Sigmoid colon (tissue), 7 donors: Measurements from ENCODE around the gene ZNF692. TPM values are rescaled to one million over a fixed set of nuclear protein-coding genes. Genes with fewer than 3 reads are reported as not detected.

Source experiments
- DNase-seq: peaks from one replicate; pipeline ENCODE4 v3.0.0-alpha.2; 2019
- H3K27ac ChIP-seq, 4 donors: fragments of 200-600 bp; sonication (generic); one replicate each; pipeline ENCODE4 v1.5.1; 2016 to 2019; ENCODE audit warnings: mild to moderate bottlenecking in 1 of 4
- H3K27me3 ChIP-seq, 3 donors: fragments of 200-600 bp; sonication (generic); one replicate each; pipeline ENCODE4 v1.5.1; 2019; ENCODE audit warnings: mild to moderate bottlenecking in 1 of 3
- H3K36me3 ChIP-seq, 4 donors: fragments of 200-600 bp; sonication (generic); one replicate each; pipeline ENCODE4 v1.5.1; 2016 to 2019
- H3K4me1 ChIP-seq, 4 donors: fragments of 200-600 bp; sonication (generic); one replicate each; pipeline ENCODE4 v1.5.1; 2017 to 2019
- H3K4me3 ChIP-seq, 4 donors: fragments of 200-600 bp; sonication (generic); one replicate each; pipeline ENCODE4 v1.5.1; 2017 to 2019; ENCODE audit warnings: mild to moderate bottlenecking in 2 of 4, moderate library complexity in 1 of 4
- H3K9me3 ChIP-seq, 4 donors: fragments of 200-600 bp in 3 of 4; sonication (generic) in 3 of 4; one replicate each; pipeline versions ENCODE4 v1.5.1 to v1.6.1; 2013 to 2019
- CTCF ChIP-seq, 4 experiments: fragments of 450-650 bp in 3 of 4; fragments of 200-600 bp in 1 of 4; IDR thresholded peaks; one replicate each; pipeline ENCODE4 v1.5.1; 2016 to 2019; ENCODE audit warnings: antibody characterized with exemption in 4 of 4, mild to moderate bottlenecking in 3 of 4, moderate library complexity in 2 of 4
- EP300 ChIP-seq, 4 donors: sonication (generic); formaldehyde crosslinking; IDR thresholded peaks; one replicate each; pipeline ENCODE4 v1.6.1; 2017; ENCODE audit warnings: antibody characterized with exemption in 4 of 4
- POLR2A ChIP-seq, 2 donors: fragments of 450-650 bp; IDR thresholded peaks; one replicate each; pipeline ENCODE4 v1.6.1; 2016; ENCODE audit warnings: antibody characterized with exemption in 2 of 2, mild to moderate bottlenecking in 2 of 2, moderate library complexity in 2 of 2
- POLR2AphosphoS5 ChIP-seq, 4 donors: sonication (generic); formaldehyde crosslinking; IDR thresholded peaks; one replicate each; pipeline ENCODE4 v1.6.1; 2017; ENCODE audit warnings: antibody characterized with exemption in 4 of 4
- WGBS, 2 donors: extraction: QIAGEN DNeasy Blood & Tissue Kit; methylation state at CpG; one replicate each; pipeline ENCODE4 v1.1.7; 2013; 5-methylcytosine and 5-hydroxymethylcytosine counted together
- intact Hi-C: fragments of 100-400 bp; cut with DNase I; formaldehyde crosslinking; loops from one replicate; pipeline ENCODE4 v1.15.1; 2023
- polyA plus RNA-seq, 3 donors: library from polyadenylated mRNA; stranded (reverse); fragments of 200-250 nt; gene quantifications; one replicate each; pipeline ENCODE4 v1.2.3, GENCODE V29; 2013
- total RNA-seq, 4 donors: library from RNA; depleted of rRNA; stranded (reverse); fragments of >200 nt; gene quantifications; one replicate each; pipeline ENCODE4 v1.1.0, GENCODE V29; 2016
- donor health status: healthy with polysubstance abuse.
- donor health status: Bipolar disorder and iron deficiency.
- donor health status: healthy.

ZNF692 gene
- total and polyA plus RNA-seq, 7 donors: 5.4 to 63.2 (median 27.8) TPM

GRCh38 chr1:248847181-248847955 lies 11.5 kb downstream of the ZNF692 start:
- no peak for DNase-seq
- WGBS, 2 donors: 96 to 98% methylated on average over 76 of the region's 76 CpGs
- H3K27ac ChIP-seq: no peak overlapping the region
- intact Hi-C loops: no loop called here
- H3K36me3 ChIP-seq: peaks cover 30 to 73% (median 52%) of the 10 kb centered on the region in 4 donors
- H3K27me3 ChIP-seq: no peaks in the 10 kb centered on the region
- H3K9me3 ChIP-seq: no peaks in the 10 kb centered on the region
- H3K4me1 ChIP-seq: peaks cover 0 to 8% (median 7%) of the 10 kb centered on the region in 4 donors
- H3K4me3 ChIP-seq: no peak overlapping the region
- TF ChIP-seq POLR2AphosphoS5 (IDR thresholded peaks at IDR 0.05): no peak
- TF ChIP-seq EP300 (IDR thresholded peaks at IDR 0.05): no peak
- no peak for TF ChIP-seq POLR2A (IDR thresholded peaks at IDR 0.05)
- TF ChIP-seq CTCF (IDR thresholded peaks at IDR 0.05): no peak

GRCh38 chr1:248844526-248844925 lies 14.4 kb downstream of the ZNF692 start:
- 91 to 95% methylated on average over 8 of the region's 8 CpGs for WGBS, 2 donors
- Histone ChIP-seq H3K36me3 (peaks cover 30 to 53% (median 45%) of the 10 kb centered on the region in 4 donors), H3K4me3 (no peak overlapping the region), H3K27me3 (no peaks in the 10 kb centered on the region), H3K4me1 (peaks cover 0 to 36% (median 34%) of the 10 kb centered on the region in 4 donors), H3K9me3 (no peaks in the 10 kb centered on the region), H3K27ac (no peak overlapping the region)
- DNase-seq: no peak
- intact Hi-C loops: no loop called here
- no peak for TF ChIP-seq CTCF (IDR thresholded peaks at IDR 0.05)
- no peak for TF ChIP-seq POLR2AphosphoS5 (IDR thresholded peaks at IDR 0.05)
- TF ChIP-seq EP300 (IDR thresholded peaks at IDR 0.05): no peak
- no peak for TF ChIP-seq POLR2A (IDR thresholded peaks at IDR 0.05)

GRCh38 chr1:248843687-248844086 lies 15.2 kb downstream of the ZNF692 start:
- Histone ChIP-seq H3K27ac (no peak overlapping the region), H3K27me3 (no peaks in the 10 kb centered on the region), H3K9me3 (no peaks in the 10 kb centered on the region), H3K36me3 (peaks cover 26 to 44% (median 40%) of the 10 kb centered on the region in 4 donors), H3K4me1 (peaks cover 0 to 42% (median 39%) of the 10 kb centered on the region in 4 donors), H3K4me3 (no peak overlapping the region)
- TF ChIP-seq EP300 (IDR thresholded peaks at IDR 0.05) (no peak), CTCF (IDR thresholded peaks at IDR 0.05) (no peak), POLR2A (IDR thresholded peaks at IDR 0.05) (no peak), POLR2AphosphoS5 (IDR thresholded peaks at IDR 0.05) (no peak)
- WGBS, 2 donors: 60 to 95% methylated on average over 3 of the region's 3 CpGs
- intact Hi-C loops: no loop called here
- DNase-seq: no peak

GRCh38 chr1:248842781-248843331 lies 16.0 kb downstream of the ZNF692 start:
- H3K27me3 ChIP-seq: no peaks in the 10 kb centered on the region
- no peak for DNase-seq
- 88 to 90% methylated on average over 8 of the region's 8 CpGs for WGBS, 2 donors
- H3K4me1 ChIP-seq: peaks cover 0 to 42% (median 39%) of the 10 kb centered on the region in 4 donors
- H3K27ac ChIP-seq: peak overlapping the region; percentile 62 to 73 (median 72)
- no peak overlapping the region for H3K4me3 ChIP-seq
- H3K36me3 ChIP-seq: peaks cover 18 to 36% (median 33%) of the 10 kb centered on the region in 4 donors
- intact Hi-C loops: no loop called here
- TF ChIP-seq POLR2AphosphoS5 (IDR thresholded peaks at IDR 0.05) (no peak), EP300 (IDR thresholded peaks at IDR 0.05) (no peak), CTCF (IDR thresholded peaks at IDR 0.05) (no peak), POLR2A (IDR thresholded peaks at IDR 0.05) (no peak)
- H3K9me3 ChIP-seq: no peaks in the 10 kb centered on the region
